HG03565 (cell line): ENCODE results near the gene MPRIP.

Experiments
- ATAC-seq: cut with Tn5 transposase; IDR thresholded peaks from one replicate; pipeline ENCODE4 v1.9.1; 2021; ENCODE audit warnings: mild to moderate bottlenecking, moderate library complexity; ENCODE audit not compliant: unreplicated experiment

MPRIP gene

GRCh38 chr17:17050346-17051345 lies 8.4 kb downstream of the MPRIP start:
- no peak for ATAC-seq

- ATAC-seq, result no peak
Observed at GRCh38 chr17:17051380-17051779, 9.1 kb downstream of the MPRIP start.

- no peak for ATAC-seq
Observed at GRCh38 chr17:17051791-17052461, 9.7 kb downstream of the MPRIP start.

- no peak for ATAC-seq
Observed at GRCh38 chr17:17052462-17053221, 10.4 kb downstream of the MPRIP start.

- ATAC-seq, result no peak
Observed at GRCh38 chr17:17053446-17054379, 11.5 kb downstream of the MPRIP start.

GRCh38 chr17:17054636-17055035 lies 12.4 kb downstream of the MPRIP start:
- no peak for ATAC-seq

GRCh38 chr17:17055286-17056155 lies 13.3 kb downstream of the MPRIP start:
- ATAC-seq, result no peak

GRCh38 chr17:17056156-17056539 lies 13.9 kb downstream of the MPRIP start:
- ATAC-seq, result no peak

- no peak for ATAC-seq
Observed at GRCh38 chr17:17057057-17057551, 14.8 kb downstream of the MPRIP start.

GRCh38 chr17:17058304-17058703 lies 16.0 kb downstream of the MPRIP start:
- no peak for ATAC-seq

- no peak for ATAC-seq
Observed at GRCh38 chr17:17059301-17059890, 17.1 kb downstream of the MPRIP start.

- no peak for ATAC-seq
Observed at GRCh38 chr17:17060001-17060922, 18.0 kb downstream of the MPRIP start.

GRCh38 chr17:17060930-17061329 lies 18.7 kb downstream of the MPRIP start:
- ATAC-seq, result no peak

- ATAC-seq, result no peak
Observed at GRCh38 chr17:17061516-17061915, 19.3 kb downstream of the MPRIP start.

- no peak for ATAC-seq
Observed at GRCh38 chr17:17062356-17062755, 20.1 kb downstream of the MPRIP start.

- ATAC-seq, result no peak
Observed at GRCh38 chr17:17062866-17063265, 20.6 kb downstream of the MPRIP start.

- no peak for ATAC-seq
Observed at GRCh38 chr17:17063546-17064122, 21.4 kb downstream of the MPRIP start.
